ENCODE data around the gene GLCE. TPM values are rescaled to one million over a fixed set of nuclear protein-coding genes. Genes with fewer than 3 reads are reported as not detected.
"Not testable (repeated sequence)": the region's sequence is repeated elsewhere in the genome, so short reads cannot be mapped to it uniquely, and the experiment has no call there.

Gene GLCE
- total RNA-seq, 1 donor from 2014 or later = 5.6 TPM

DNA sequence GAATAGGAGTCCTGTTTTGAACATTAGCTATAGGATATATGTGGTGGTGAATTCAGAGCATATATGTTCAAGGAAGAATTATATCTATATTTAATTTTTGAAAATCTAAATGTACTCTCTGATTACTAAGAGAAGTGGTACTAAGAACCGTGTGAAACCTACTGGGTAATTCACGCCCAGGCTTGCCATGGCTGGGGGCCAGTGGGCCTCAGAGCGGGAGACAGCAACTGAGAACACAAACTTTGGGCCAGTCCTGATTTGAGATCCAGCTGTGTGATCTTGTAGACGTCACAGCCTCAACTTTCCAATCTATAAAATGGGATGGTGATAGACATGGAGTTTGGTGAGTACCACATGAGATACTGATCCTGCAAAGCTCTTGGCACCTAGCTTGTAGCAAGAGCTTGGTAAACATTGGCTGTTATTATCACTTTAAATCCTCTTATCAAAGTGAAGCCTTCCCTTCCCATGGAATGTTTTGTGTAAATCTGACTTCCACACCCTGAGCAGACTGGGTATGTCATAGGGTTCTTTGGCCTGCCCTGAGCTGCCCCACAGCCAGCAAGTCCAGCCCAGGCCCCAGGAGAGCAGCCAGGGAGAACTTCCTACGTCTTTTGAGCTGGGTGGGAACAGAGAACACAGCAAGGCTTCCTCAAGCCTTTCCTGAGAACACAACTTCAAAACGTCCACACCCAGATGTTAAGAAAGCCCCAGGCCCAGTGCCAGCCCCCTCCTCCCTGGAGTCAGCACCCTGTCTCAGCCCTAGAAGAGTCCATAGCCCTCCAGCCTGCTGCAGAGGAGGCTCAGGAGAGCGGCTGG, 130.1 kb downstream of the GLCE start:
- no peak overlapping the region for H3K27ac Mint-ChIP-seq
- ChIA-PET POLR2A (no interaction called here), CTCF (no interaction called here)
- TF ChIP-seq, protein P1, sequence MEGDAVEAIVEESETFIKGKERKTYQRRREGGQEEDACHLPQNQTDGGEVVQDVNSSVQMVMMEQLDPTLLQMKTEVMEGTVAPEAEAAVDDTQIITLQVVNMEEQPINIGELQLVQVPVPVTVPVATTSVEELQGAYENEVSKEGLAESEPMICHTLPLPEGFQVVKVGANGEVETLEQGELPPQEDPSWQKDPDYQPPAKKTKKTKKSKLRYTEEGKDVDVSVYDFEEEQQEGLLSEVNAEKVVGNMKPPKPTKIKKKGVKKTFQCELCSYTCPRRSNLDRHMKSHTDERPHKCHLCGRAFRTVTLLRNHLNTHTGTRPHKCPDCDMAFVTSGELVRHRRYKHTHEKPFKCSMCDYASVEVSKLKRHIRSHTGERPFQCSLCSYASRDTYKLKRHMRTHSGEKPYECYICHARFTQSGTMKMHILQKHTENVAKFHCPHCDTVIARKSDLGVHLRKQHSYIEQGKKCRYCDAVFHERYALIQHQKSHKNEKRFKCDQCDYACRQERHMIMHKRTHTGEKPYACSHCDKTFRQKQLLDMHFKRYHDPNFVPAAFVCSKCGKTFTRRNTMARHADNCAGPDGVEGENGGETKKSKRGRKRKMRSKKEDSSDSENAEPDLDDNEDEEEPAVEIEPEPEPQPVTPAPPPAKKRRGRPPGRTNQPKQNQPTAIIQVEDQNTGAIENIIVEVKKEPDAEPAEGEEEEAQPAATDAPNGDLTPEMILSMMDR (IDR thresholded peaks at IDR 0.05) = no peak
- H3K27me3 Mint-ChIP-seq = peaks cover 5% of the 10 kb centered on the region
- ATAC-seq (ENCODE audit: low read depth) (no peak), DNase-seq (no peak)
- intact Hi-C loops (cut with micrococcal nuclease) = no loop called here
- H3K9me3 Mint-ChIP-seq = no peaks in the 10 kb centered on the region
- no peak overlapping the region for H3K4me3 Mint-ChIP-seq
- H3K36me3 Mint-ChIP-seq (ENCODE audit: low read depth) = no peaks in the 10 kb centered on the region
- no peaks in the 10 kb centered on the region for H3K4me1 Mint-ChIP-seq

DNA sequence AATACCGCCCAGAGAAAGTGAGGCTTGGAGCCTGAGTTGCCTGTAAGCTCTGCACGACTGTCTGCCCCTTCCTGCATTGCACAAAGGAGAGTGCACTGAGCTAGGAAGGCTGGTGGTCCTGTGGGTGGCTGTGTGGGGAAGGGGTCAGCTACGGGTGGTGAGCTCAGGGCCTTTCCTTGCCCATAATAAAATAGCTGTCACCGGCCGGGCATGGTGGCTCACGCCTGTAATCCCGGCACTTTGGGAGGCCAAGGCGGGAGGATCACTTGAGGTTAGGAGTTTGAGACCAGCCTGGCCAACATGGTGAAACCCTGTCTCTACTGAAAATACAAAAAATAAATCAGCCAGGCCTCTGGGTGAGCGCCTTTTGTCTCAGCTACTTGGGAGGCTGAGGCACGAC, 131.2 kb downstream of the GLCE start:
- H3K4me1 Mint-ChIP-seq; H3K27ac Mint-ChIP-seq; CTCF ChIA-PET; H3K36me3 Mint-ChIP-seq (ENCODE audit: low read depth); ATAC-seq (ENCODE audit: low read depth); H3K4me3 Mint-ChIP-seq; H3K27me3 Mint-ChIP-seq; intact Hi-C loops (cut with micrococcal nuclease); POLR2A ChIA-PET; DNase-seq; H3K9me3 Mint-ChIP-seq: not testable (repeated sequence)

DNA sequence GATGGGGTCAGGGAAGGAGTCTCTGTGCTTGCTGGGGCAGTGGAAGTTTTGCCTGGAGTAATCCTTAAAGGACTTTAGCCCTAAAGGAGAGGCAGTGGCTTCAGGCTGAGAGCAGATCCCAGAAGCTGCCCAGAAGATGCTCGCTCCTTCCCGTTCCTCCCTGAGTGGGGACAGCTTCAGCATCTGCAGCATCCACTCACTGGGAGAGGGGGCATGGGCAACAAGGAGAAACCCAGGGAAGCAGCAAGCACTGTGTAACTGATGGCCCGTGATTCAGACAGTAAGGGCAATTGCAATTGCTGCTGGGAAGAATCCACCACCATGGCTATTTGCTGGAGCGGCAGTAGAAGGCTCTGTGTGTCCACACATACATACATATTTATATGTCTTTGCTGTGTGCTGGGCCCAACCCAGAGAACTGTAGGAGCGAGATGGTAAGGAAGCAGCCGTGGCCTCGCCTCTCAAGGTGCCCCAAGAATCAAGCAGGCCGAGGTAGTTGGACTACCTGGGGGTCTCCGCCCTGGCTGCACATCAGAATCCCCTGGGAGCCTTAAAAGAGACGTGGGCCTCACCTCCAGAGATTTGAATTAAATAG, 132.5 kb downstream of the GLCE start:
- POLR2A ChIA-PET = no interaction called here
- DNase-seq = no peak
- Mint-ChIP-seq H3K4me3 (no peak overlapping the region), H3K27ac (no peak overlapping the region), H3K4me1 (no peaks in the 10 kb centered on the region), H3K27me3 (peaks cover 20% of the 10 kb centered on the region), H3K36me3 (ENCODE audit: low read depth) (no peaks in the 10 kb centered on the region), H3K9me3 (no peaks in the 10 kb centered on the region)
- TF ChIP-seq, protein P1 (IDR thresholded peaks at IDR 0.05) = no peak
- CTCF ChIA-PET = no interaction called here
- no peak for ATAC-seq (ENCODE audit: low read depth)
- intact Hi-C loops (cut with micrococcal nuclease) = no loop called here

DNA sequence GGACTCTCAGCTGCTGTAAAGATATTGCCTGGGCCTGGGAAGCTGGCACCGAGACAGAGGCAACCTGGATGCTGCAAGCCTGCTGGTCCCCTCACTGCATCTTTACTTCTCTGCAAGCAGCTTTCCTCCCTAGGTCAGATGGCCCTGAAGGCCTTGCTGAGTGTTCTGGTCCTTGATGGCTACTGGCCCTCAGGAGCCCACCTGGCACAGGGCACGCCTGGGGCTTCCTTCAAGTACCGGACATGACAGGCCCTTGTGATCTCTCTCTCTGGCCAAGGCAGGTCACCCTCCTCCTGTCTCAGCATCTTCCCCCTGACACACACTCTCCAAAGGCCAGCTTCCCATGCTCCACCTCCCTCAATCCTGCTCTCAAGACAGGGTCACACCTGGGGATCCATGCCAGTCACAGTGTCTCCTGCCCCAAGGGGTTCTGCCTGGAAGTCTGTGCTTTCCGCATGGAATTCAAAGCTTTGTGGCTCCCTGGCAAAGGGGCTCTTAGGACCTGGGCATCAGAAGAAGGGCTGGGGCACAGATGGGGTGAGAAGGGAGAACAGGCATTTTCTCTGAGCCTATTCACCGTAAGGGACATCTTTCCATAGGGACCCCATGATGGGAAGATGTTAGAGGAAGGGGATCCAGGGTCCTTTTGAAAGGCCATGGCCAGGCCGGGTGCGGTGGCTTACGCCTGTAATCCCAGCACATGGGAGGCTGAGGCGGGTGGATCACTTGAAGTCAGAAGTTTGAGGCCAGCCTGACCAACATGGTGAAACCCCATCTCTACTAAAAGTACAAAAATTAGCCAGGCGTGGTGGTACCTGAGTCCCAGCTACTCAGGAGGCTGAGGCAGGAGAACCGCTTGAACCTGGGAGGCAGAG, 133.5 kb downstream of the GLCE start:
- Mint-ChIP-seq H3K9me3 (no peaks in the 10 kb centered on the region), H3K4me1 (peaks cover 1% of the 10 kb centered on the region), H3K4me3 (no peak overlapping the region), H3K27ac (no peak overlapping the region), H3K27me3 (peaks cover 25% of the 10 kb centered on the region), H3K36me3 (ENCODE audit: low read depth) (no peaks in the 10 kb centered on the region)
- ATAC-seq (ENCODE audit: low read depth) (no peak), DNase-seq (no peak)
- TF ChIP-seq, protein P1 (IDR thresholded peaks at IDR 0.05) = no peak
- ChIA-PET POLR2A (no interaction called here), CTCF (no interaction called here)
- intact Hi-C loops (cut with micrococcal nuclease) = no loop called here

DNA sequence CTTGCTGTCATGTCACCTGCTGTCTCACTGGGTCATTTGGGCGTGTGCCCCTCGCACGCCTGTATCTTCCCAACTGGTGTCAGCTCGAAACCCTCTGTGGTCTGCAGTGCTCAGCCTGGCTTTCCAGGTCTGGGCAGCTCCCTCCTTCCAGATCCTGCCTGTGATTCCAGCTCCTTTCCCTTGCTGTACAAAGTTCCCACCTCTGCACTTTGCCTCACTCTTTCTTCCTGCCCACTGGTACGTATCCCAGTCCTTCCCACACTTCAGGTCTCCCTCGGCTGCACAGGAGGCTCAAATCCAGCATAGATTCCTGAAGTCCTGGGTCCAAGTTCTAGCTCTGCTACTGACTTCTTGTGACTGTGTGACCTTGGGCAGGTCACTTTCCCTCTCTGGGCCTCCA, 136.2 kb downstream of the GLCE start:
- peaks cover 35% of the 10 kb centered on the region for H3K27me3 Mint-ChIP-seq
- H3K36me3 Mint-ChIP-seq (ENCODE audit: low read depth) = no peaks in the 10 kb centered on the region
- no peak overlapping the region for H3K4me3 Mint-ChIP-seq
- intact Hi-C loops (cut with micrococcal nuclease) = no loop called here
- no peak for DNase-seq
- H3K27ac Mint-ChIP-seq = no peak overlapping the region
- ChIA-PET POLR2A (no interaction called here), CTCF (no interaction called here)
- ATAC-seq (ENCODE audit: low read depth) = no peak
- H3K4me1 Mint-ChIP-seq = peaks cover 5% of the 10 kb centered on the region
- TF ChIP-seq, protein P1 (IDR thresholded peaks at IDR 0.05) = no peak
- no peaks in the 10 kb centered on the region for H3K9me3 Mint-ChIP-seq

All from activated B cell treated with CpG ODN at 0.5 μM for 24 hours (primary cell).